Skeletal muscle satellite cell (primary cell): ENCODE measurements around the gene C2CD4D.

Experiments
- H3K27me3 ChIP-seq: 2 replicates; pipeline ENCODE4 v1.7.0; 2013; ENCODE audit warnings: low read length; ENCODE audit not compliant: control insufficient read depth, insufficient read depth
- H3K36me3 ChIP-seq: 2 replicates; pipeline ENCODE4 v1.7.0; 2013; ENCODE audit warnings: mild to moderate bottlenecking, control low read depth, low read length; ENCODE audit not compliant: insufficient read depth
- H3K4me1 ChIP-seq: 2 replicates; pipeline ENCODE4 v1.7.0; 2013; ENCODE audit warnings: low read length; ENCODE audit not compliant: control insufficient read depth, insufficient read depth
- H3K4me2 ChIP-seq: 2 replicates; pipeline ENCODE4 v1.7.0; 2013; ENCODE audit warnings: mild to moderate bottlenecking, low read length
- H3K4me3 ChIP-seq: 2 replicates; pipeline ENCODE4 v1.7.0; 2013; ENCODE audit warnings: low read length
- H3K9ac ChIP-seq: 2 replicates; pipeline ENCODE4 v1.7.0; 2013; ENCODE audit warnings: mild to moderate bottlenecking, low read depth, low read length, moderate library complexity
- H3K9me3 ChIP-seq: replicated peaks from 2 replicates; pipeline ENCODE4 v1.7.0; 2013; ENCODE audit warnings: mild to moderate bottlenecking, control low read depth, low read length

The C2CD4D gene

GRCh38 chr1:151846062-151846568 is 6.5 kb upstream of the C2CD4D start:
- Histone ChIP-seq H3K9ac (no peak overlapping the region), H3K27me3 (peaks cover 57% of the 10 kb centered on the region), H3K4me3 (no peak overlapping the region), H3K9me3 (no peaks in the 10 kb centered on the region), H3K36me3 (no peaks in the 10 kb centered on the region), H3K4me1 (peaks cover 11% of the 10 kb centered on the region), H3K4me2 (no peak overlapping the region)

GRCh38 chr1:151843398-151843797 is 3.8 kb upstream of the C2CD4D start:
- H3K27me3 ChIP-seq: peaks cover 50% of the 10 kb centered on the region
- no peak overlapping the region for H3K4me2 ChIP-seq
- no peak overlapping the region for H3K4me3 ChIP-seq
- no peak overlapping the region for H3K9ac ChIP-seq
- no peaks in the 10 kb centered on the region for H3K36me3 ChIP-seq
- H3K9me3 ChIP-seq: no peaks in the 10 kb centered on the region
- peaks cover 21% of the 10 kb centered on the region for H3K4me1 ChIP-seq

GRCh38 chr1:151841141-151841540 is 1.5 kb upstream of the C2CD4D start:
- Histone ChIP-seq H3K4me1 (peaks cover 23% of the 10 kb centered on the region), H3K36me3 (no peaks in the 10 kb centered on the region), H3K9me3 (no peaks in the 10 kb centered on the region), H3K9ac (no peak overlapping the region), H3K4me3 (no peak overlapping the region), H3K4me2 (peak overlapping the region; percentile 2), H3K27me3 (peaks cover 44% of the 10 kb centered on the region)

GRCh38 chr1:151840421-151840820 is 801 bp upstream of the C2CD4D start:
- no peaks in the 10 kb centered on the region for H3K9me3 ChIP-seq
- H3K4me1 ChIP-seq: peaks cover 23% of the 10 kb centered on the region
- H3K27me3 ChIP-seq: peaks cover 50% of the 10 kb centered on the region
- no peaks in the 10 kb centered on the region for H3K36me3 ChIP-seq
- H3K4me3 ChIP-seq: no peak overlapping the region
- no peak overlapping the region for H3K4me2 ChIP-seq
- no peak overlapping the region for H3K9ac ChIP-seq

- Histone ChIP-seq H3K4me3 (peak overlapping the region; percentile 64), H3K4me1 (peaks cover 23% of the 10 kb centered on the region), H3K36me3 (no peaks in the 10 kb centered on the region), H3K9ac (no peak overlapping the region), H3K27me3 (peaks cover 40% of the 10 kb centered on the region), H3K9me3 (no peaks in the 10 kb centered on the region), H3K4me2 (peak overlapping the region; percentile 78)
Measured at GRCh38 chr1:151839082-151839412, 573 bp downstream of the C2CD4D start.

GRCh38 chr1:151838222-151839081 is 1.2 kb downstream of the C2CD4D start:
- H3K4me1 ChIP-seq: peaks cover 23% of the 10 kb centered on the region

GRCh38 chr1:151837884-151838221 is 1.8 kb downstream of the C2CD4D start:
- H3K4me1 ChIP-seq: peaks cover 23% of the 10 kb centered on the region
- no peaks in the 10 kb centered on the region for H3K36me3 ChIP-seq
- H3K4me3 ChIP-seq: peak overlapping the region; percentile 64

More at GRCh38 chr1:151838222-151839081, 1.2 kb downstream of the C2CD4D start:
- H3K36me3 ChIP-seq: no peaks in the 10 kb centered on the region
- H3K4me2 ChIP-seq: peak overlapping the region; percentile 78
- H3K9me3 ChIP-seq: no peaks in the 10 kb centered on the region
- peaks cover 39% of the 10 kb centered on the region for H3K27me3 ChIP-seq
- peak overlapping the region; percentile 51 for H3K9ac ChIP-seq
- H3K4me3 ChIP-seq: peak overlapping the region; percentile 64

GRCh38 chr1:151837197-151837596 is 2.4 kb downstream of the C2CD4D start:
- Histone ChIP-seq H3K9ac (no peak overlapping the region), H3K4me1 (peaks cover 23% of the 10 kb centered on the region), H3K9me3 (no peaks in the 10 kb centered on the region), H3K4me3 (no peak overlapping the region), H3K4me2 (no peak overlapping the region), H3K27me3 (peaks cover 38% of the 10 kb centered on the region), H3K36me3 (no peaks in the 10 kb centered on the region)

More at GRCh38 chr1:151837884-151838221, 1.8 kb downstream of the C2CD4D start:
- peaks cover 39% of the 10 kb centered on the region for H3K27me3 ChIP-seq
- H3K9me3 ChIP-seq: no peaks in the 10 kb centered on the region
- H3K9ac ChIP-seq: peak overlapping the region; percentile 51
- peak overlapping the region; percentile 78 for H3K4me2 ChIP-seq

- no peak overlapping the region for H3K4me2 ChIP-seq
- no peak overlapping the region for H3K4me3 ChIP-seq
- no peaks in the 10 kb centered on the region for H3K36me3 ChIP-seq
- H3K27me3 ChIP-seq: peaks cover 30% of the 10 kb centered on the region
- no peaks in the 10 kb centered on the region for H3K9me3 ChIP-seq
- H3K9ac ChIP-seq: no peak overlapping the region
- peaks cover 12% of the 10 kb centered on the region for H3K4me1 ChIP-seq
Measured at GRCh38 chr1:151835596-151835995, 4.0 kb downstream of the C2CD4D start.

GRCh38 chr1:151834239-151834638 is 5.4 kb downstream of the C2CD4D start:
- peaks cover 29% of the 10 kb centered on the region for H3K27me3 ChIP-seq
- no peaks in the 10 kb centered on the region for H3K36me3 ChIP-seq
- no peak overlapping the region for H3K4me3 ChIP-seq
- no peak overlapping the region for H3K9ac ChIP-seq
- peaks cover 10% of the 10 kb centered on the region for H3K4me1 ChIP-seq
- H3K4me2 ChIP-seq: no peak overlapping the region
- no peaks in the 10 kb centered on the region for H3K9me3 ChIP-seq

- Histone ChIP-seq H3K4me1 (peaks cover 10% of the 10 kb centered on the region), H3K9me3 (no peaks in the 10 kb centered on the region), H3K36me3 (no peaks in the 10 kb centered on the region), H3K4me3 (no peak overlapping the region), H3K9ac (no peak overlapping the region), H3K4me2 (no peak overlapping the region), H3K27me3 (peaks cover 28% of the 10 kb centered on the region)
Measured at GRCh38 chr1:151833172-151833900, 6.3 kb downstream of the C2CD4D start.
